Activated CD8-positive, alpha-beta memory T cell treated with anti-CD3 and anti-CD28 coated beads for 4 hours (primary cell): ENCODE measurements around the gene MSH6.
A peak's percentile ranks its signal among the peaks of the same experiment; 100 is the strongest.

Source experiments
- DNase-seq, 2 donors: peaks; one replicate each; pipeline ENCODE4 v3.0.0-alpha.2; 2020; ENCODE audit warnings: low read depth in 2 of 2

The MSH6 gene, protein sequence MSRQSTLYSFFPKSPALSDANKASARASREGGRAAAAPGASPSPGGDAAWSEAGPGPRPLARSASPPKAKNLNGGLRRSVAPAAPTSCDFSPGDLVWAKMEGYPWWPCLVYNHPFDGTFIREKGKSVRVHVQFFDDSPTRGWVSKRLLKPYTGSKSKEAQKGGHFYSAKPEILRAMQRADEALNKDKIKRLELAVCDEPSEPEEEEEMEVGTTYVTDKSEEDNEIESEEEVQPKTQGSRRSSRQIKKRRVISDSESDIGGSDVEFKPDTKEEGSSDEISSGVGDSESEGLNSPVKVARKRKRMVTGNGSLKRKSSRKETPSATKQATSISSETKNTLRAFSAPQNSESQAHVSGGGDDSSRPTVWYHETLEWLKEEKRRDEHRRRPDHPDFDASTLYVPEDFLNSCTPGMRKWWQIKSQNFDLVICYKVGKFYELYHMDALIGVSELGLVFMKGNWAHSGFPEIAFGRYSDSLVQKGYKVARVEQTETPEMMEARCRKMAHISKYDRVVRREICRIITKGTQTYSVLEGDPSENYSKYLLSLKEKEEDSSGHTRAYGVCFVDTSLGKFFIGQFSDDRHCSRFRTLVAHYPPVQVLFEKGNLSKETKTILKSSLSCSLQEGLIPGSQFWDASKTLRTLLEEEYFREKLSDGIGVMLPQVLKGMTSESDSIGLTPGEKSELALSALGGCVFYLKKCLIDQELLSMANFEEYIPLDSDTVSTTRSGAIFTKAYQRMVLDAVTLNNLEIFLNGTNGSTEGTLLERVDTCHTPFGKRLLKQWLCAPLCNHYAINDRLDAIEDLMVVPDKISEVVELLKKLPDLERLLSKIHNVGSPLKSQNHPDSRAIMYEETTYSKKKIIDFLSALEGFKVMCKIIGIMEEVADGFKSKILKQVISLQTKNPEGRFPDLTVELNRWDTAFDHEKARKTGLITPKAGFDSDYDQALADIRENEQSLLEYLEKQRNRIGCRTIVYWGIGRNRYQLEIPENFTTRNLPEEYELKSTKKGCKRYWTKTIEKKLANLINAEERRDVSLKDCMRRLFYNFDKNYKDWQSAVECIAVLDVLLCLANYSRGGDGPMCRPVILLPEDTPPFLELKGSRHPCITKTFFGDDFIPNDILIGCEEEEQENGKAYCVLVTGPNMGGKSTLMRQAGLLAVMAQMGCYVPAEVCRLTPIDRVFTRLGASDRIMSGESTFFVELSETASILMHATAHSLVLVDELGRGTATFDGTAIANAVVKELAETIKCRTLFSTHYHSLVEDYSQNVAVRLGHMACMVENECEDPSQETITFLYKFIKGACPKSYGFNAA (N-terminal part only)

DNA sequence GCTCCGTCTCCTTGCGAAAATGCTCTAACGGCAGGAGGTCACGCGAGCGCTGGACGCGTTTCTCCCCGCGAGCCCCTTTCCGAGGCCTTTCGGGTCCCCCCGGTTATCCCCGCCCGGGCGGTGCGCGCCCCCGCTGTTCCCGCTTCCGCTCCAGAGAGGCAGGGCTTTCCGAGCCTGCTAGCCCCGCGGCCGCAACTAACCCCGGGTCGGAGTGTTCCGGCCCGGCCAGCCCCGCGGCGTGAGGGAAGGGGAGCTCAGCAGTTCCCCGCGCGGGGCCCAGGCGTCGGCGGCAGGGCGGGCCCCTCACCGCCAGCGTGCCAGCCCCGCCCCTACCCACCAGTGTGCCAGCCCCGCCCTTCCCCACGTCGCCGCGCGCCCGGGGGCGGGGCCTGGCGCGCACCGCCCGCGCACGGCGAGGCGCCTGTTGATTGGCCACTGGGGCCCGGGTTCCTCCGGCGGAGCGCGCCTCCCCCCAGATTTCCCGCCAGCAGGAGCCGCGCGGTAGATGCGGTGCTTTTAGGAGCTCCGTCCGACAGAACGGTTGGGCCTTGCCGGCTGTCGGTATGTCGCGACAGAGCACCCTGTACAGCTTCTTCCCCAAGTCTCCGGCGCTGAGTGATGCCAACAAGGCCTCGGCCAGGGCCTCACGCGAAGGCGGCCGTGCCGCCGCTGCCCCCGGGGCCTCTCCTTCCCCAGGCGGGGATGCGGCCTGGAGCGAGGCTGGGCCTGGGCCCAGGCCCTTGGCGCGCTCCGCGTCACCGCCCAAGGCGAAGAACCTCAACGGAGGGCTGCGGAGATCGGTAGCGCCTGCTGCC, at the start of gene MSH6:
Gene MSH6 (plus strand): TSS at position 475 of the 815 bp plus-strand sequence. CDS start 89 bp downstream, at position 564.
- peak; percentile 72 to 74 for DNase-seq

DNA sequence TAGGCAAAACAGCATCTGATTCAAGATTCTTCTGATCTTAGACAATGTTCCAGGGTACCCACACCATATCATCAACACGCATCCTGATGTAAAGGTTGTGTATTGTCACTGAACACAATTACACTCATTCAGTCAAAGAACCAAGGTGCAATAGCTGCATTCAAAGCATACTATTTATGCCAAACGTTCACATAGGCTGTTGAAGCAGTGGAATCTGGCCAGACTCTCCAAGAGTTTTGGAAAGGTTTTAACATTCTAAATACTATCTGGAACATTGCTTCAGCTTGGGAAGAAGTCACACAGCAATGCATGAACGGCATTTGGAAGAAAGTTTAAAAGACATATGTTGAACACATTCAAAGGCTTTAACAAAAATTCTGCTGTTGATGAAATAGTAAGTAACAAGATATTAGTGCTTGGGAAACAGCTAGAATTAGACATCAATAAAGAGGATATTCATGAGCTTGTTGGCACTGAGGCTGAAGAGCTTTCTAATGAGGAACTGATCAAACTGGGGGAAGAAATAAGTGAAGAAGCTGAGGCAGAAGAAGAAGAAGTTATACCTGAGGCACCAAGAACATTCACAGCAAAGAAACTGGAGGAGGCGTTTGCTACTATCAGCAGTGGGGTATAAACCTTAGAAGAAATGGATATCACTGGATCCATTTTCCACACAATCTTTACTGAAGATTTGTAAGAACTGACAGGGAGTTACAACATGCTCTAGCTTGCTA, 47.6 kb upstream of the MSH6 start:
- DNase-seq, result no peak

DNA sequence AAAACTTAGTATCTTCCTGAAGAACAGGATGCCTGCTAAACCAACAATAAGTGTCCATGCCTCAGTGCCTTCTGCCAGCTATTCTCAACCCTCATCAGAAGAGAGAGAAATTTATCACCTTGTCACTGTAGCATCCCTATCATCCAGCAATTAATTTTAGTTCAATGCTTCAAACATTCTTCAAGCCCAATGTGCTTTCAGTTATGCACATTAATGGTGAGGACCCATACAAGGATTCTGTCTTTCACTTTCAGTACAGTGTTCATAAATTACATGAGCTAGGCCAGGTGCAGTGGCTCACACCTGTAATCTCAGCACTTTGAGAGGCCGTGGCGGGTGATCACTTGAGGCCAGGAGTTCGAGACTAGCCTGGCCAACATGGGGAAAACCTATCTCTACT, 47.0 kb upstream of the MSH6 start:
- DNase-seq, result no peak

DNA sequence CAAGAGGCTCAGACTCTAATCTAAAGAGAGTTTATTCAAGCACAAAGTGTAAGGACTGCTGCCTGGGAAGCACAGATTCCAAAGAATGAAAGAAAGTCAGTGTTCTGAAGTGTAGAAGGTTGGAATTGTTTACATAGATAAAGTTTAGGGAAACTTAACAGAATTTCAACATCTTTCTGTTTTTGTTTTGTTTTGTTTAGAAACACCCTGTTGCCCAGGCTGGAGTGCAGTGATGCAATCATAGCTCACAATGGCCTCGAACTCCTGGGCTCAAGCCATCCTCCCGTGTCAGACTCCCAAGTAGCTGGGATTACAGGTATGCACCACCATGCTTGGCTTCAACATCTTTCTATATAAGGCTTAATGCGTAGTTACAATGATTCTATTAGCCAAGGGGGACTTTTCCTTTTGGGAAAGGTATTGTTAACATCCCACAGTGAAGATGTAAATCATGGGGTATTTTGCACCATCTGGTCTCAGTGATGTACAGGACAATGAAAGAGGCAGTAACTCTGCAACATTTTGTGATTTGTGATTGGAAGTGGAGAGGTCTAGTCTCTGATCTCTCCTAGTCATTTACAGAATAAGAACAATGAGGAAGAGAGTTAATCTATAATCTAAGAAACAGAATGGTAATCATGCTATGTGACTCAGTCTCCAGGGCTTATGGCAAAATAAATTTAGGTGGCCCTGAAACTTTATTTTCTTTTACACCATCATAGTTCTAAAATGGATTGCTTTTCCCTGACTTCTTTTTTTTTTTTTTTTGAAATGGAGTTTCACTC, 45.6 kb upstream of the MSH6 start:
- DNase-seq, result no peak

DNA sequence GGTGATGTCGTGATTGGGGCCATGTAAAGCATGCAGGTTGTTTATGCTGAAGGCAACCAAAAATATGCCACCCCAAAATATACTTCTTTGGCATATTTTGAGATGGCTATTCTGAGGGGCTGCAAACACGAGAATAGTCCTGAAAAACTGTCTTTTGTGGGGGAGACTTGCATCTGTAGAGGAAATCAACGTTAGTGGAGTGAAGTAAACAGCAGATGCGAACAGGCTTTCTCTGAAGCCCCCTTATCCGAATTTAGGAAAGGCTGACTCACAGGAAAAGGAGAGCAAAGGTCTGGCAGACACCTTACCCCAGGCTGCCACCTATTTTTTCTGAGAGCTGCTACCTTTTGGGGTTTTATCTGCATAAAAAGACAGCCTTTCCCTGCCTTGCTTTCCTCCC, 44.6 kb upstream of the MSH6 start:
- no peak for DNase-seq

DNA sequence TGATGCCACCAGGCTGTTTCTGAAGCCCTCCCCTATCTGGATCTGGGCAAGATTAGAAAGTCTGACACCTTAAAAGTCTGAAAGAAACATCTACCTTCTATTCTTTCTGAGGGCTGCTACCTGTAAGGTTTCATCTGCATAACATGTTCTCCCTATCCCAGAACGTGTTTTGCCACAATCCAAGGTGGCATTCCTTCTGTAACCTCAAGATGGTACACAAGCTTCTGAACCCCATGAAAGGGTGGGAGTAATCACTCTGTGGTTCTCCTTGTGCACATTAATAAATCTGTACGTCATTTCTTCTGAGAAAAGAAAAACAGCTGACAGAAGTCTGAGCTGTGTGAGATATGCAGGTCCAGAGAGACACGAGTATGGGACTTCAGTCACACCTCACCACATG, 41.8 kb upstream of the MSH6 start:
- DNase-seq, result no peak

DNA sequence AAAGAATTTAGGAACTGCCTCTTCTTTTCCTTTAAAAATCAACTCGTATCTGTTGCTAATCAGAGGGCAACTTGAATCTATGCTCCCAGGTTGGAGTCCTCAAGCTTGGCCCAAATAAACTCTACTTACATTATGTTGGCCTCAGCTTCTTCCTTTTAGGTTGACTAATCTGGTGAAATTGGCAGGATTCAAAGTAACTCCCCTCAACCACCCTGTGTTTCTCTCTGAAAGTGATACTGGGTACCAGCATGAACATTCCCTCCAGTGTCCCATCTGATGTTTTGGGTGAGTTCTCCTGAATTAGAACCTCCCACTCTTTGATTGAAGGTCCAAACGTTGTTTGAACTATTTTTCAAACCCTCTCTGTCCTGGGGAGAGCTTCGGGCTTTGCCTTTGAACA, 41.3 kb upstream of the MSH6 start:
- DNase-seq, result no peak

DNA sequence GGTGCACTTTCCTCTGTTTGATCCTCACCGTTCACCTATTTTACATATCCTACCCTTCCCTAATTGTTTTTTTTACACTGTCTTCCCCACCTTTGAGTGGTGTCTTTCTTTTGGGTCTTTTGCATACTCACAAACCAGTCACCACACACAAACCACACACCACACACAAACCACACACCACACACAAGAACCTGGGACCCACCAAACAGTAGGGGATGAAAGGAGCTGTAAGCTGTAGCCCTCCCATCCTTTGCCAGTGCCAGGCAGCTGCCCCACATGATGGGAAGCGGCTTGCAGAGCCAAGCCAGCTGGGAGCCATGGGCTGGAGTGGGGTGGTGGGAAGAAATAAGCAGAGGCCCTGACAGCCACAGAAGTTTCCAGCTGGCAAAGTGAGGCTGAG, 38.9 kb upstream of the MSH6 start:
- DNase-seq, result no peak

DNA sequence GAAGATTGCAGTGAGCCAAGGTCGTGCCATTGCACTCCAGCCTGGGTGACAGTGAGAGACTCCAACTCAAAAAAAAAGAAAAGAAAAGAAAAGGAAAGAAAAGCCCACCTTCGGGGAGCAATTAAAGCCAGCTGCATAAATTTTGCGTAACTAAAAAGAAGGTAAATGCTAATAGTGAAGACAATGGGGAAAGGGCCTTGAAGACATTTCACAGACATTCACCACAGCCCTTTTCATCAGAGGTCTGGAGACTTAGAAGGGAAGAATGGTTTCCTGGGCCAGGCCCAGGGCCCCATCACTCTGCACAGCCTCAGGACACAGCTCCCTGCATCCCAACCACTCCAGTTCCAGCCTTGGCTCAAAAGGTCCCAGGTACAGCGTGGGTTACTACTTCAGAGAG, 35.1 kb upstream of the MSH6 start:
- DNase-seq, result no peak

DNA sequence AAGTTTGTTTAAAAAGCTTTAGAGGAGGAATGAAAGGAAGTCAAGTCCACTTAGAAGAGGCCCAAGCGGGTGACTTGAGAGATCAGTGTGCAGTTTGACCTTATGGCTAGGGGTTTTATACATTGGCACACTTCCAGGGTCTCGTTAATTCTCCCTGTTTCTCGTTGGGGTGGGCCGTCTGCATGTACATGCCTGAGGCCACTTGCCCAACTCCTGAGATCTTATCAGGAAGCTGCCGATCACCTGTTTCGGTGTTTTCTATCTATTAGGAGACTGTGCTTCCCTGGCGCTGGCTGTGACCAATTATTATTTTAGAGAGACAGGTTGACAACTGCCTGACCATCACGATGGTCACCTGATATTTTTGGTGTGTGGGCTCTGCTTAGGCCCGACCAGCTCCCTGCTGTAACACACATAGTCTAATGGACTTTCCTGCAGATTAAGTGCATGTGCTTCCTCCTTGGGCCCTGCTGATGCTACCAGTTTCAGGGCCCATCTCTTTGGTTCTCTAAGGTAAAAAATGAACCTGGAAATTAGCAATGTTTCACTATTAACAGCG, 31.0 kb upstream of the MSH6 start:
- no peak for DNase-seq

DNA sequence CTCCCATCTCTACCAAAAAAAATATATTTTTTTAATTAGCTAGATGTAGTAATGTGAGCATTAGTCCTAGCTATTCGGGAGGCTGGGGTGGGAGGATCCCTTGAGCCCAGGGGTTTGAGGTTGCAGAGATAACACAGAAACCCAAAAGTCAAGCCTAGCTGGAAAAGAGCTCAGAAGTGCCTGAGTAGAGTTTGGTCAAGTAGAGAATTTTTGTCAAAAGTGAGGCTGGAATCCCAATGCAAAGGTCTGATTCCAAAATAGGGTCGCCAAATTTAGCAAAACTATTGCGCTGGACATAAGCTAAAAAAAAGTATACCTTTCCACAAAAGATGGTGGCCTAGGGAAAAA, 15.5 kb upstream of the MSH6 start:
- no peak for DNase-seq

DNA sequence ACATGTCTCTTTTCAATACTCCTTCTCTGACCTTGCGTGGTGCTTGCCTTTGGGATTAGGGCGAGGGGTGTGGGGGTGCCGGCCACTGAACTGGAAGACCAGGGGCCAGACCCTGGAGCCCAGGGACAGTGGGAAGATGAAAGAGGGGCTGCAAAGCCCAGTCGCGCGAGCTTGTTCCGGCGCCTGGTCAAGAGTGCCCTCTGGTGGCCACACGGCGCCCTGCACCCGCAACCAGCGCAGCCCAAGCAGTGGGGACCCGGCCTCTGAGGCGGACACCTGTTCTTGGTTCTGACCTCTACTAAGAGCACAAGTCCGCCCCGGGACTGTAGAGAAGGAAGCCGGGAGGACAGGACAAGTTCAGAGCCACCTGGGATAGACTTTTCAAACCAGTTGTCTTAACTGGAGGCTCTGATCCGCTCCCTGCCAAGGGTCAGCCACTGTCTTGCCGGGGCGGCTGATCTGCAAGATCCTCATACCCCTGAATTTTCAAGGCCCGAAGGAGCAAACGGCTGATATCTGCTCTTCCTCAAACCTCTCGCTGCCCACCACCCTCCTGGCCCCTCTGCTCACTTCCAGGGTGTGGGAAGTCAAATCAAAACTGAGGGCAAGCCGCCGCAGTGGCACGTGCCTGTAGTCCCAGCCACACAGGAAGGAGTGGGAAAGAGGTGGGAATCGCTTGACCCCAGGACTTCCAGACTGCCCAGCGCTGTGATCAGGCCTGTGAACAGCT, 14.9 kb upstream of the MSH6 start:
- DNase-seq, result peak; percentile 25 to 31

DNA sequence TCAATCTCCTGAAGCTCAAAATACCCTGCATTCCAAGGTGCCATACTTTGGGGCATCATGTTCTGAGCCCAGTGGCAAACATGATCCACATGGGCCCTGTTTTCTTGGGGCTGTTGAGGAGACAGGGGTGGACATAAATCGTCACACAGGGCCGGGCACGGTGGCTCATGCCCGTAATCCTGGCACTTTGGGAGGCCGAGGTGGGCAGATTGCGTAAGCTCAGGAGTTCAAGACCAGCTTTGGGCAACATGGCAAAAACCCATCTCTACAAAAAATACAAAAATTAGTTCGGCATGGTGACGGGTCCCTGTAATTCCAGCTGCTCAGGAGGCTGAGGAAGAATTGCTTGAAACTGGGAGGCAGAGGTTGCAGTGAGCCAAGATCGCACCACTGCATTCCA, 13.6 kb upstream of the MSH6 start:
- no peak for DNase-seq

DNA sequence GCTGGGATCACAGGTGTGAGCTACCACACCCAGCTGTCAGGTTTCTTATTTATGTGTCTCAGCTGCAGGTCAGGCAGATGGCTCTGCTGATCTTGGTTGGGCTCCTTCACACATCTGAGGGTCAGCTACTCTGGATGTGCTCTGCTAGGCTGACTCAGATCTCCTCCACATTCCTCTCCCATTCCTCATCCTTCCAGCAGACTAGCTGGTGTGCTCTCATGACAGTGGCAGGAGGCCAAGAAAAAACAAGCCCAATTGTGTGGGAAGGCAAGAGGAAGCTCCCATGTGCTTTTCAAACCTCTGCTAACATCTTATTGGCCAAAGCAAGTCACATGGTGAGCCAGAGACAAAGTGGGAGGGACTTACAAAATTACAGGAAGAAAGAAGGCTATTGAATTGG, 11.7 kb upstream of the MSH6 start:
- no peak for DNase-seq

DNA sequence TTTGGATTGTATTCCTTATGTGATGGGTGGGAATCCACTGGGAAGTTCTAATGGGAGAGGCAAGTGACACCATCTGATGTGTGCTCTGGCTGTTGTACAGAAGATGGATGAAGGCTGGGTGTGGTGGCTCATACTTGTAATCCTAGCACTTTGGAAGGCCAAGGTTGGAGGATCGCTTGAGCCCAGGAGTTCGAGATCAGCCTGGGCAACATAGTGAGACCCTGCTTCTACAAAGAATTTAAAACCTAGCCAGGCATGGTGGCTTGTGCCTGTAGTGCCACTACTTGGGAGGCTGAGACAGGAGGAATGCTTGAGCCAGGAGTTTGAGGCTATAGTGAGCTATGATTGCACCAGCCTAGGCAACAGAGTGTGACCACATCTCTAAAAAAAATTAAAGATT, 10.6 kb upstream of the MSH6 start:
- no peak for DNase-seq

DNA sequence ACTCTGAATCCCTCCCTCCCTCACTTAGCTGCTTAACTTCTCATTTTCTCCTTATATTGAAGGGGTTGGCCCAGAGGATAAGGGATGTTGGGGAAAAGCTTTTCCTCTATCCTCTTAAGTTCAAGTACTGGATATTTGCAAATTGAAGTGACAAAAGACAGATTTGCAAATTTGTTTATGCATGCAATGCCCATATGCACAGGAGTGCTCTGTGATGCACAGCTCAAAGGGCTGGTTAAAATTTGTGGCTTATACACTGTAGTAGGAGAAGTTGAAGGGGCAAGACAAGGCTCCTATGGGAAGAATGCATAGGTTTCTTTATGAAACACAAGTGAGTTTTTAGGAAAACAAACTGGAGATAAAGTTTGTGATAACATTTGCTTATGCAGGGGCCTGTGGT, 8.4 kb upstream of the MSH6 start:
- DNase-seq, result no peak

DNA sequence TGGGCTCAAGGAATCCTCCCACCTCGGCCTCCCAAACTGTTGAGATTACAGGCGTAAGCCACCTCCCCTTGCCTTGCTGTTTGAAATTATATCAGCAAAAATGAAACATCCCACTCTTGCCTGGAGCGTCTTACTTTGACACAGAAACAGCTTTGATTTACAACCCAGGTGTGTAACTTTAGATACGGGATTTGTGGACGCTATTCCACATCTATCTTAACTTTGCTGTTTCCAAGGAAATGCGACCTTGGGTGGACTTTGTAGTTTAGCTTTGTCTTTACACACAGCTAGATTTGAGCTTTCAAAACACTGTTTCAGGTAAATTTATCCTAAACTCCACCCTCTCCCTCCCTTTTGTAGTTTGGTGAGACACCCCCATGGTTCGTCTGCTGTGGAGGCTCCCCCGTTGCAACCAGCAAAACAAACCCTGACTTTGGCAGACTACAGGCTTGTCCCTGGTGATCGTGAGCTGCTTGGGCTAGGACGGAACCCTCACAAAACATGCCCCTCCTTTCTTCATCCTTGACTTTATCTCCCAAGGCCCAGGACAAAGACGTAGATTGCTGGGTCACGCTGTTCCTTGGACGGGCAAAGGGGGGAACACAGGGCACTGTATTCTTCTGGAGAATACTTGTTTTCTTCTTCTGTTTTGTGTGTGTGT, 5.5 kb upstream of the MSH6 start:
- no peak for DNase-seq

DNA sequence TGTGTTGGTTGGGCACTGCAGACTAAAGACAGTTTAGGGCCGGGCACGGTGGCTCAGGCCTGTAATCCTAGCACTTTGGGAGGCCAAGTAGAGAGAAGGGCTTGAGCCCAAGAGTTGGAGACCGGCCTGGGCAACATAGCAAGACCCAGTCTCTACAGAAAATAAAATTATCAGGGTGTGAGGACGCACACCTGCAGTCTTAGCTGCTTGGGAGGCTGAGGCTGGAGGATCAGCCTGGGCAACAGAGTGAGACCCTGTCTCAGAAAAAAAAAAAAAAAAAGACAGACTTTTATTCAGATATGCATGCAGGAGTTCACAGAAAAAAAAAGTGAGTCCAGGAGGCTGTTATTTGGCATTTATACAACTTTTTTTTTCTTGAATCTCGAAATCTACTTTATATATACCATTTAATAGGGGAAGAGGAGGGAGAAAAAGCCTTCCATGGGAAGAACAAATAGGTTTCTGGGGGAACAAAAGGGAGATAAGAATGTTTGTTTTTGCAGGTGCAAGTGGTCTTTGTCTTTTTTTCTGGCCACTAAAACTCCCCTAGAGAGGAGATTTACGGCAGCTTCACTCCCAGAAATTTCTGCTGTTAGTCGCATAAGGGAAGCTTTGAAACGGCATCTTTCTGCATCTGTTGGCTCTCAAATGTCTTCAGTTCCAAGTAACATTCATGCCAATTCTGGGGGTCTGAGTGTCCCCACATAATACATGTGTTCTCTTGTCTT, 4.1 kb upstream of the MSH6 start:
- no peak for DNase-seq
